GM18526 (cell line): ENCODE measurements around the gene AFF3.

Experiments
- POLR2A ChIP-seq: IDR thresholded peaks from 3 replicates; pipeline ENCODE4 v1.6.1; 2011; ENCODE audit not compliant: insufficient read length; ENCODE audit errors: extremely low read depth

The AFF3 gene

GRCh38 chr2:99572373-99573164, 569.8 kb downstream of the AFF3 start:
- TF ChIP-seq POLR2A = no peak

GRCh38 chr2:99571954-99572353, 570.4 kb downstream of the AFF3 start:
- no peak for TF ChIP-seq POLR2A

GRCh38 chr2:99571533-99571932, 570.9 kb downstream of the AFF3 start:
- no peak for TF ChIP-seq POLR2A

- no peak for TF ChIP-seq POLR2A
These were observed 571.4 kb downstream of the AFF3 start for GRCh38 chr2:99571021-99571420.

- TF ChIP-seq POLR2A = no peak
These were observed 573.0 kb downstream of the AFF3 start for GRCh38 chr2:99569386-99569785.

GRCh38 chr2:99565227-99565626, 577.2 kb downstream of the AFF3 start:
- TF ChIP-seq POLR2A = no peak

GRCh38 chr2:99562516-99562915, 579.9 kb downstream of the AFF3 start:
- TF ChIP-seq POLR2A = no peak

GRCh38 chr2:99561804-99562203, 580.6 kb downstream of the AFF3 start:
- TF ChIP-seq POLR2A = no peak

GRCh38 chr2:99559075-99559662, 583.2 kb downstream of the AFF3 start:
- no peak for TF ChIP-seq POLR2A

- no peak for TF ChIP-seq POLR2A
These were observed 587.0 kb downstream of the AFF3 start for GRCh38 chr2:99555404-99555803.

GRCh38 chr2:99554871-99555270, 587.5 kb downstream of the AFF3 start:
- TF ChIP-seq POLR2A = no peak

- no peak for TF ChIP-seq POLR2A
These were observed 588.2 kb downstream of the AFF3 start for GRCh38 chr2:99554238-99554637.

- no peak for TF ChIP-seq POLR2A
These were observed 589.9 kb downstream of the AFF3 start for GRCh38 chr2:99552529-99552928.

GRCh38 chr2:99550368-99550767, 592.0 kb downstream of the AFF3 start:
- no peak for TF ChIP-seq POLR2A

GRCh38 chr2:99545604-99546003, 596.8 kb downstream of the AFF3 start:
- no peak for TF ChIP-seq POLR2A

- no peak for TF ChIP-seq POLR2A
These were observed 597.3 kb downstream of the AFF3 start for GRCh38 chr2:99545066-99545465.

- no peak for TF ChIP-seq POLR2A
These were observed 597.8 kb downstream of the AFF3 start for GRCh38 chr2:99544608-99545007.
